Esophagus squamous epithelium (tissue), 5 donors: ENCODE results near the gene OR8H1. TPM values are rescaled to one million over a fixed set of nuclear protein-coding genes. Genes with fewer than 3 reads are reported as not detected.

ENCODE experiments used
- DNase-seq: peaks from one replicate; lab custom pipeline; 2025; lab: John Stamatoyannopoulos, UW
- H3K27ac ChIP-seq, 4 donors: fragments of 200-600 bp; sonication (generic); one replicate each; pipeline ENCODE4 v1.5.1; 2016 to 2019; ENCODE audit warnings: mild to moderate bottlenecking in 1 of 4
- H3K27me3 ChIP-seq, 4 donors: fragments of 200-600 bp; sonication (generic); 1 replicate in 3 of 4; 2 replicates in 1 of 4; pipeline versions ENCODE4 v1.5.1 to v1.6.0; 2017 to 2021; ENCODE audit warnings: antibody characterized with exemption in 1 of 4
- H3K36me3 ChIP-seq, 3 donors: fragments of 200-600 bp; sonication (generic); one replicate each; pipeline ENCODE4 v1.5.1; 2016 to 2019
- H3K4me1 ChIP-seq, 3 donors: fragments of 200-600 bp; sonication (generic); one replicate each; pipeline ENCODE4 v1.5.1; 2017 to 2019
- H3K4me3 ChIP-seq, 4 donors: fragments of 200-600 bp; sonication (generic); 1 replicate in 3 of 4; 2 replicates in 1 of 4; pipeline ENCODE4 v1.5.1; 2016 to 2019; ENCODE audit warnings: mild to moderate bottlenecking in 2 of 4, moderate library complexity in 1 of 4
- H3K9me3 ChIP-seq, 3 donors: fragments of 200-600 bp; sonication (generic); one replicate each; pipeline ENCODE4 v1.5.1; 2016 to 2019
- POLR2A ChIP-seq, 4 donors: fragments of 450-650 bp; IDR thresholded peaks; one replicate each; pipeline ENCODE4 v1.6.1; 2017; ENCODE audit warnings: antibody characterized with exemption in 4 of 4, mild to moderate bottlenecking in 4 of 4, moderate library complexity in 3 of 4
- WGBS, 2 donors: methylation state at CpG; one replicate each; pipeline ENCODE4 v1.1.5; 2018; 5-methylcytosine and 5-hydroxymethylcytosine counted together
- intact Hi-C: fragments of 100-400 bp; cut with DNase I; formaldehyde crosslinking; loops from one replicate; pipeline ENCODE4 v1.15.0; 2022
- total RNA-seq, 4 donors: library from RNA; depleted of rRNA; stranded (reverse); fragments of >200 nt; gene quantifications; one replicate each; pipeline ENCODE4 v1.1.0, GENCODE V29; 2016
- TF ChIP-seq, protein P1 (sequence below), 6 experiments: fragments of 450-650 bp in 4 of 6; fragments of 200-600 bp in 2 of 6; sonication (generic) in 2 of 6; IDR thresholded peaks; one replicate each; pipeline ENCODE4 v1.5.1; 2016 to 2019; ENCODE audit warnings: antibody characterized with exemption in 6 of 6, mild to moderate bottlenecking in 4 of 6, moderate library complexity in 4 of 6
- donor health status: DM: yes; HTN: yes; CAD: no.

The OR8H1 gene
- total RNA-seq, 4 donors from 2014 or later, result not detected

DNA sequence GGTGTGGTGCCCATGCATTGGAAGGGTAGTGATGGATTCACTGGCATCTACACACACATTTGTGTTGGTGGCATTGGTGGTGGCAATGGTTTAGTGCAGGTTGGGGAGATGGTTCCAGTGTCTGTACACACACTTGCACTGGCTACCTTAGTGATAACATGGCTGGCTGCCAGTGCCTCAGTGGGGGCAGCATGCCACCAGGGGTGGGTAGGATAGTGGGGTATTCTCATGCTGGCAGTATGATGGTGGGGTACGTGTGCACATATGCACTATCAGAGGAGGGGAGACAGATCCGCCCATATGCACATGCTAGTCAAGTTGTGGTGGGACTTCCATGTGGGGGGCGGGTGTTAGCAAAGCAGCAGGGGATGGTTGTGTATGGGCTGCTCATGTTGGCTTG is 15.8 kb upstream of the OR8H1 start:
- Histone ChIP-seq H3K36me3 (no peaks in the 10 kb centered on the region), H3K4me1 (no peaks in the 10 kb centered on the region), H3K27me3 (no peaks in the 10 kb centered on the region), H3K4me3 (no peak overlapping the region), H3K9me3 (peaks cover 0 to 38% (median 0%) of the 10 kb centered on the region in 3 donors), H3K27ac (no peak overlapping the region)
- intact Hi-C loops, result no loop called here
- no peak for TF ChIP-seq POLR2A (IDR thresholded peaks at IDR 0.05)
- DNase-seq, result no peak
- 72 to 92% methylated on average over 2 to 3 of the region's 3 CpGs for WGBS, 2 donors

DNA sequence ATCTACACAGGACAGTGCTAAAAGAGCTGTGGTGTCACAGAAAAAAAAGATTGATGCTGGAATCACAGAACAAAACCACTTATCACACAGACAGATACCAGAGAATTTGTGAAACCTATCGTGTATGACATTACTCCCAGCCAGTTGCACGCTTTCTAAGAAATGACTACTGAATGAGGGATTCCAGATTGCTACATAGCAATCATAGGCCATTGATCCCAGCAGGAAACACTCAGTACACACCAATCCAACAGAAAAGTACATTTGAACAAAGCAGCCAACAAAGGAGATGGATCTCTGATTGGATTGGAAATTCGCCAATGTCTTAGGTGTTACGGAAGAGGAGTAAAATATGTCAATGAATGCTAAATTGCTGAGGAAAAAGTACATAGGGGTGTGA is 4.8 kb upstream of the OR8H1 start:
- Histone ChIP-seq H3K36me3 (no peaks in the 10 kb centered on the region), H3K4me1 (no peaks in the 10 kb centered on the region), H3K27me3 (no peaks in the 10 kb centered on the region), H3K4me3 (no peak overlapping the region), H3K27ac (no peak overlapping the region), H3K9me3 (no peaks in the 10 kb centered on the region)
- intact Hi-C loops, result no loop called here
- WGBS, 2 donors, result 75 to 87% methylated on average over 4 of the region's 4 CpGs
- no peak for DNase-seq
- TF ChIP-seq POLR2A (IDR thresholded peaks at IDR 0.05), result no peak
- TF ChIP-seq, protein P1, sequence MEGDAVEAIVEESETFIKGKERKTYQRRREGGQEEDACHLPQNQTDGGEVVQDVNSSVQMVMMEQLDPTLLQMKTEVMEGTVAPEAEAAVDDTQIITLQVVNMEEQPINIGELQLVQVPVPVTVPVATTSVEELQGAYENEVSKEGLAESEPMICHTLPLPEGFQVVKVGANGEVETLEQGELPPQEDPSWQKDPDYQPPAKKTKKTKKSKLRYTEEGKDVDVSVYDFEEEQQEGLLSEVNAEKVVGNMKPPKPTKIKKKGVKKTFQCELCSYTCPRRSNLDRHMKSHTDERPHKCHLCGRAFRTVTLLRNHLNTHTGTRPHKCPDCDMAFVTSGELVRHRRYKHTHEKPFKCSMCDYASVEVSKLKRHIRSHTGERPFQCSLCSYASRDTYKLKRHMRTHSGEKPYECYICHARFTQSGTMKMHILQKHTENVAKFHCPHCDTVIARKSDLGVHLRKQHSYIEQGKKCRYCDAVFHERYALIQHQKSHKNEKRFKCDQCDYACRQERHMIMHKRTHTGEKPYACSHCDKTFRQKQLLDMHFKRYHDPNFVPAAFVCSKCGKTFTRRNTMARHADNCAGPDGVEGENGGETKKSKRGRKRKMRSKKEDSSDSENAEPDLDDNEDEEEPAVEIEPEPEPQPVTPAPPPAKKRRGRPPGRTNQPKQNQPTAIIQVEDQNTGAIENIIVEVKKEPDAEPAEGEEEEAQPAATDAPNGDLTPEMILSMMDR (IDR thresholded peaks at IDR 0.05), result no peak

DNA sequence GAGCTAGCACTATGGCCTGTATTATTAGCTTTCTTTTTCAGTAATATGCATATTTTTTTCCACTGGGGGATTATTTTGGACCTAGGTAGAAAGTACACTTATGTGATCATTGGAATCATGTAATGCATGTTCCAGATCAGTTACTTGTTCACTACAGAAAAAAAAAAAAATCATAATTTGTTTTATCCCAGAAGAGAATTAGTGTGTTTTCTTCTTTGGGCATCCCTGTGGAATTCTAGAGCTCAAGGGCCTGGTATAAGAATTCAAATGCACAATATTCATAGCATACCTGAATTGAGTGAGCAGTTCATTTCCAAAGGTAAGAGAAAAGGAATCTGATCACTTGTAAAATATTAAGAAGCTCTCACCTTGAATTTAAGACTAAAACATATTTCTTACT is 18.2 kb downstream of the OR8H1 start, which contains the start of gene OR5T1:
OR5T1 (plus strand) TSS at position 301 of the 400 bp plus-strand sequence. CDS start 1,485 bp downstream, outside the sequence.
- Histone ChIP-seq H3K27ac (no peak within 1 kb of the TSS), H3K4me1 (no peaks in the 10 kb centered on the region), H3K4me3 (no peak within 1 kb of the TSS), H3K27me3 (no peaks in the 10 kb centered on the region), H3K36me3 (no peaks in the 10 kb centered on the region), H3K9me3 (peaks cover 0 to 4% (median 0%) of the 10 kb centered on the region in 3 donors)
- TF ChIP-seq, protein P1 (IDR thresholded peaks at IDR 0.05), result no peak
- TF ChIP-seq POLR2A (IDR thresholded peaks at IDR 0.05), result no peak
- intact Hi-C loops, result no loop called here
- DNase-seq, result no peak

DNA sequence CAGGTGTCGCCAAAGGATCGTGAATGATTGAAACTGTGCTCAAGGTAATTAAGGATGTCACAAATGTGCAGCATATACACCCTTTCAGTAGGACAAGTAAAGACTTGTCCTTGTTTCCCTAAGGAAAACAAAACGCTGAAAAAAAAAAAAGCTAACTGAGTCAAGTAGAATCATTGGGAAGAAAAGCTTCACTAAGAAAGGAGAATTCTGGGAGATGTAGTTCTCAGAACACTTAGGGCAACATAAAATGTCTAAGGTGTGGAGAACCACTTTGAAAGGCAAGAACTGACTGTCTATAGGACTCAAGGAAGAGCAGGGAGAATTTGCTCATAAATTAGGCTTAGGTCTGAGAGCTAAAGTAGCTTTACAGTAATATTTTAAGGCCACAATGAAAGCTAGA is 21.0 kb downstream of the OR8H1 start:
- WGBS, 2 donors, result 35 to 63% methylated on average over 3 of the region's 3 CpGs
- no peak for DNase-seq
- no peaks in the 10 kb centered on the region for H3K4me1 ChIP-seq
- H3K4me3 ChIP-seq, result no peak overlapping the region
- intact Hi-C loops, result no loop called here
- no peak overlapping the region for H3K27ac ChIP-seq
- H3K27me3 ChIP-seq, result no peaks in the 10 kb centered on the region
- no peaks in the 10 kb centered on the region for H3K36me3 ChIP-seq
- peaks cover 0 to 17% (median 0%) of the 10 kb centered on the region in 3 donors for H3K9me3 ChIP-seq
- TF ChIP-seq POLR2A (IDR thresholded peaks at IDR 0.05), result no peak
- TF ChIP-seq, protein P1 (IDR thresholded peaks at IDR 0.05), result no peak

DNA sequence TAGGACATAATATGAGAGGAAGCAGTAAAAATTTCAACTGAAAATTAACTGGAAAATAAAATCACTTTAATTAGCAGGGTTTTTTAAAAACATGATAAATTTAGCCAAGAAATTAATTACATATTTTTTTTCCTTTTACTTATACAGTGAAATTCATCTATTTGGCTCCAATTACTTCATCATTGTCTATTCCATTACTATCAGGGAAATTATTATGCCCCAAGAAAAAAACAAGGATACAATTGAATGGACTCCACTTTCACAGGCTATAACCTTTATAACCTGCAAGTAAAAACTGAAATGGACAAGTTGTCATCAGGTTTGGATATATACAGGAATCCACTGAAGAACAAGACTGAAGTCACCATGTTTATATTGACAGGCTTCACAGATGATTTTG is 40.1 kb downstream of the OR8H1 start, which contains the start of gene OR5T3:
OR5T3 (plus strand) TSS at position 301 of the 400 bp plus-strand sequence; CDS start at position 301, 0 bp downstream.
- Histone ChIP-seq H3K4me1 (no peaks in the 10 kb centered on the region), H3K27me3 (no peaks in the 10 kb centered on the region), H3K9me3 (no peaks in the 10 kb centered on the region), H3K27ac (no peak within 1 kb of the TSS), H3K4me3 (no peak within 1 kb of the TSS), H3K36me3 (no peaks in the 10 kb centered on the region)
- DNase-seq, result no peak
- intact Hi-C loops, result no loop called here
- TF ChIP-seq, protein P1 (IDR thresholded peaks at IDR 0.05), result no peak
- TF ChIP-seq POLR2A (IDR thresholded peaks at IDR 0.05), result no peak

Other genes starting within 250 kb of the OR8H1 start
- not detected for gene OR8I2, start 198.9 kb downstream of the OR8H1 start, total RNA-seq
- not detected for gene OR8H2, start 188.6 kb downstream of the OR8H1 start, total RNA-seq
- gene OR8H3, start 169.9 kb downstream of the OR8H1 start, total RNA-seq, result not detected
- gene OR8J3, start 152.1 kb downstream of the OR8H1 start, total RNA-seq, result not detected
- gene OR8K5, start 131.9 kb downstream of the OR8H1 start, total RNA-seq, result not detected
- not detected for gene OR5J2, start 115.6 kb downstream of the OR8H1 start, total RNA-seq
- not detected for gene OR5T2, start 58.0 kb downstream of the OR8H1 start, total RNA-seq
- gene OR5T3, start 40.0 kb downstream of the OR8H1 start, total RNA-seq, result not detected
- not detected for gene OR5T1, start 18.1 kb downstream of the OR8H1 start, total RNA-seq
- gene OR8K3, start 22.9 kb upstream of the OR8H1 start, total RNA-seq, result not detected
- not detected for gene OR8K1, start 53.8 kb upstream of the OR8H1 start, total RNA-seq
- not detected for gene OR8J1, start 62.0 kb upstream of the OR8H1 start, total RNA-seq
- not detected for gene OR8U1, start 83.4 kb upstream of the OR8H1 start, total RNA-seq
- gene OR5AL1, start 120.4 kb upstream of the OR8H1 start, total RNA-seq, result not detected
- not detected for gene OR5M3, start 181.1 kb upstream of the OR8H1 start, total RNA-seq
- not detected for gene OR5M8, start 199.1 kb upstream of the OR8H1 start, total RNA-seq